GM12878 (cell line): ENCODE data around the gene KLC3. TPM values are rescaled to one million over a fixed set of nuclear protein-coding genes. Genes with fewer than 3 reads are reported as not detected.
A peak's percentile ranks its signal among the peaks of the same experiment; 100 is the strongest.

Experiments used
- ATAC-seq: fragments of 200-7000 bp; cut with Tn5 transposase; 3 replicates; pipeline ENCODE4 v1.9.1; 2020; ENCODE audit warnings: mild to moderate bottlenecking, moderate library complexity
- BruUV-seq: library from RNA; stranded (reverse); fragments of 400-500 nt; replicated peaks from 2 replicates; lab custom pipeline; 2021; lab: Mats Ljungman, UMichigan
- CTCF ChIA-PET: fragments of 300-600 bp; sonication (Branson Sonifier 250); formaldehyde crosslinking; extraction: SDS; loops from one replicate; lab custom pipeline; 2021; ENCODE audit warnings: inconsistent platforms; lab: Yijun Ruan, JAX
- POLR2A ChIA-PET: fragments of 350-600 bp; formaldehyde crosslinking; extraction: SDS; loops from one replicate; lab custom pipeline; 2021; ENCODE audit warnings: inconsistent platforms; lab: Charles Lee
- RAD21 ChIA-PET: fragments of 300-600 bp; sonication (Branson Sonifier 250); formaldehyde crosslinking; loops from one replicate; lab custom pipeline; 2023; ENCODE audit warnings: antibody characterized with exemption; ENCODE audit not compliant: unreplicated experiment; lab: Charles Lee
- SMC1A ChIA-PET: fragments of 300-600 bp; sonication (Branson Sonifier 250); formaldehyde crosslinking; loops from one replicate; lab custom pipeline; 2023; ENCODE audit not compliant: unreplicated experiment, uncharacterized antibody; lab: Charles Lee
- DNase-seq: peaks from one replicate; pipeline ENCODE4 v3.0.0-alpha.2; 2011; ENCODE audit warnings: low read depth, low spot score
- FAIRE-seq: peaks from 3 replicates; lab custom pipeline; 2011; peaks lifted over from hg19 to GRCh38; lab: Jason Lieb, UNC
- H2AFZ ChIP-seq: 2 replicates; pipeline ENCODE4 v1.6.0; 2011; ENCODE audit warnings: low read depth, low read length, control low read depth; ENCODE audit not compliant: control insufficient read depth
- H3K27ac ChIP-seq: 2 replicates; pipeline ENCODE4 v1.5.1; 2011; ENCODE audit warnings: control low read depth; ENCODE audit not compliant: control insufficient read depth, insufficient read depth
- H3K27me3 ChIP-seq, 2 experiments: replicated peaks in 1 of 2; 2 replicates each; pipeline versions ENCODE4 v1.6.0 to v1.6.1; 2011; ENCODE audit warnings: low read length in 1 of 2; ENCODE audit not compliant: control insufficient read depth in 2 of 2, insufficient read depth in 2 of 2
- H3K36me3 ChIP-seq, 2 experiments: 2 replicates each; pipeline ENCODE4 v1.5.1; 2011; ENCODE audit warnings: low read length in 1 of 2; ENCODE audit not compliant: control insufficient read depth in 2 of 2, insufficient read depth in 2 of 2
- H3K4me1 ChIP-seq: 2 replicates; pipeline ENCODE4 v1.6.1; 2011; ENCODE audit warnings: mild to moderate bottlenecking, low read length, moderate library complexity, mixed read lengths; ENCODE audit not compliant: control insufficient read depth, insufficient read depth
- H3K4me2 ChIP-seq: 2 replicates; pipeline ENCODE4 v1.6.0; 2011; ENCODE audit warnings: control low read depth; ENCODE audit not compliant: control insufficient read depth, insufficient read depth
- H3K4me3 ChIP-seq: fragments of 200-600 bp; sonication (generic); 2 replicates; pipeline ENCODE4 v1.5.1; 2016
- H3K79me2 ChIP-seq: 2 replicates; pipeline ENCODE4 v1.6.0; 2011; ENCODE audit warnings: low read length; ENCODE audit not compliant: control insufficient read depth, insufficient read depth
- H3K9ac ChIP-seq: 2 replicates; pipeline ENCODE4 v1.8.0; 2011; ENCODE audit warnings: low read length, control low read depth, mixed read lengths; ENCODE audit not compliant: control insufficient read depth, insufficient read depth
- H3K9me3 ChIP-seq: replicated peaks from 3 replicates; pipeline ENCODE4 v1.5.1; 2011; ENCODE audit warnings: mild to moderate bottlenecking, low read length; ENCODE audit not compliant: control insufficient read depth, insufficient read depth
- H4K20me1 ChIP-seq: 2 replicates; pipeline ENCODE4 v1.6.0; 2011; ENCODE audit not compliant: control insufficient read depth, insufficient read depth
- JUND ChIP-seq: IDR thresholded peaks from 2 replicates; pipeline ENCODE4 v1.6.1; 2012; ENCODE audit warnings: low read depth, mild to moderate bottlenecking, low read length, improper control_type of control experiment, moderate library complexity
- MLLT1 ChIP-seq: fragments of 450-650 bp; IDR thresholded peaks from 2 replicates; pipeline ENCODE4 v1.6.1; 2016; ENCODE audit warnings: mild to moderate bottlenecking
- WGBS: methylation state at CpG from one replicate; pipeline ENCODE4 v1.1.6; 2016; ENCODE audit warnings: low lambda C conversion rate; ENCODE audit not compliant: insufficient replicate concordance, insufficient coverage; ENCODE audit errors: missing lambda C conversion rate; 5-methylcytosine and 5-hydroxymethylcytosine counted together
- in situ Hi-C: fragments of 300-500 bp; cut with MboI; formaldehyde crosslinking; loops from 9 replicates; pipeline ENCODE4 v1.14.3; 2018; ENCODE audit warnings: mixed read lengths
- intact Hi-C: fragments of 100-400 bp; cut with micrococcal nuclease; formaldehyde crosslinking; loops from one replicate; pipeline ENCODE4 v1.14.2; 2022; ENCODE audit not compliant: unreplicated experiment
- polyA plus RNA-seq, 11 experiments: library from polyadenylated mRNA; depleted of rRNA in 4 of 11; unstranded in 6 of 11; stranded (reverse) in 5 of 11; fragments of >200 nt; fragmentation: Nextera tagmentation in 4 of 11; fragmentation: Illumina TruSeq in 1 of 11; extraction: Ambion mirVana in 4 of 11; extraction: Trizol in 1 of 11; gene quantifications; 1 replicate in 1 of 11; 2 replicates in 10 of 11; pipeline versions ENCODE4 v1.2.1 to v1.2.3, GENCODE V29; 2011 to 2016; ENCODE audit warnings: inconsistent platforms in 2 of 11, missing spikeins in 2 of 11, low read depth in 1 of 11
- total RNA-seq, 4 experiments: library from RNA; depleted of rRNA in 3 of 4; stranded (reverse); fragments of >200 nt in 3 of 4; fragmentation: Illumina TruSeq in 1 of 4; extraction: Trizol in 1 of 4; gene quantifications; 2 replicates each; pipeline versions ENCODE4 v1.2.1 to v1.2.3, GENCODE V29; 2013 to 2021

KLC3 gene
- total and polyA plus RNA-seq, 10 of the 15 experiments (the other 5 are each of a cell fraction or from before 2014, with no cell fraction given): 0.03 to 0.38 (median 0.28) TPM; not detected in 5

- Histone ChIP-seq H4K20me1 (no peaks in the 10 kb centered on the region), H3K36me3 (no peaks in the 10 kb centered on the region), H2AFZ (no peak overlapping the region), H3K9me3 (no peaks in the 10 kb centered on the region), H3K4me3 (no peak overlapping the region), H3K4me2 (peak overlapping the region; percentile 55; the same call in 1 of the 2 replicates), H3K27me3 (no peaks in the 10 kb centered on the region)
- intact Hi-C loops: no loop called here
- ChIA-PET CTCF (no interaction called here), SMC1A (no interaction called here)
- no peak for FAIRE-seq
- BruUV-seq: no TSS peak
- TF ChIP-seq MLLT1 (peak; percentile 65), JUND (no peak)
- TF ChIP-seq, all 136 proteins: peak for 1
- no peak for DNase-seq
- Histone ChIP-seq H3K9ac (no peak overlapping the region), H3K4me1 (no peaks in the 10 kb centered on the region; the same call in 1 of the 2 replicates), H3K79me2 (peaks cover 9% of the 10 kb centered on the region), H3K27ac (no peak overlapping the region)
- in situ Hi-C loops: no loop called here
- over 99% methylated on average over 11 of the region's 11 CpGs for WGBS
- RAD21 ChIA-PET: no interaction called here
- POLR2A ChIA-PET: no interaction called here
- no peak for ATAC-seq
Measured at GRCh38 chr19:45368737-45369340, 28.3 kb downstream of the KLC3 start.
